HUDEP-2 (cell line): Measurements from ENCODE around the gene PIR.

ENCODE experiments used
- DNase-seq, 76 experiments: peaks; one replicate each; lab custom pipeline; 2025; ENCODE audit not compliant: unreplicated experiment in 76 of 76; lab: John Stamatoyannopoulos, UW

PIR gene

GRCh38 chrX:15430076-15430475 is 63.1 kb downstream of the PIR start:
- DNase-seq: no peak

GRCh38 chrX:15425024-15425423 is 68.1 kb downstream of the PIR start:
- no peak for DNase-seq

- no peak for DNase-seq
These were observed 74.4 kb downstream of the PIR start for GRCh38 chrX:15418707-15419181.

DNA sequence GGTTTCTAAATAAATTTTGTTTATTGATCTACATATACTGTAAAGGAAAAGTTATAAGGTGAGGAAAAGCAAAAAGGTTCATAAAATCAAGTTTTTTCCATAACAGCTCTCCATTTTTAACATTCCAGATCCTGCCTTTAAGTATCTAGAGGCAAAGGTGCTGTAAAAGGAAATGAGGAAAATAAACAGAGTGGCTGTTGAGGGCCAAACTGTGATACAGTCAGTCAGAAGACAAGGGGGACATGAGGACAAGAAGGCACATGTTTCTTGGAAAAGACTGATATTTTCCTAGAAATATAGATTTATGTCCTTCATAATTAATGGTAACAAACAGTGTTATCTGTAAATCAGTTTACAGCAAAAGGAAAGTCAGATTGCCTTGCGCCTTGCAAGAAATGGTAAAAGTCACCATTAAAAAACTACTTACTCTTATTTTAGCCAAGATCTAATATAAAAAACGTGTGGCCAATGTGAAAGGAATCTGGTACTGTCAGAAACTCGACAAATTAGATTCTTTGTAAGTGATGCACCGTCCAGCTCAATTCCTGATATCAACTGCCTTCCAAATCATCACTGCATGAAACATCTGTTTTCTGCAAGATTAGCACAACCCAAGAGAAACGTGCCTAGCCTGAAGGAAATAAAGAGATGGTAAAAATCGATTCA is 75.0 kb downstream of the PIR start:
- no peak for DNase-seq

- DNase-seq: peak in 1 of 76 experiments; percentile 0
These were observed 76.8 kb downstream of the PIR start for GRCh38 chrX:15416133-15416993.

DNA sequence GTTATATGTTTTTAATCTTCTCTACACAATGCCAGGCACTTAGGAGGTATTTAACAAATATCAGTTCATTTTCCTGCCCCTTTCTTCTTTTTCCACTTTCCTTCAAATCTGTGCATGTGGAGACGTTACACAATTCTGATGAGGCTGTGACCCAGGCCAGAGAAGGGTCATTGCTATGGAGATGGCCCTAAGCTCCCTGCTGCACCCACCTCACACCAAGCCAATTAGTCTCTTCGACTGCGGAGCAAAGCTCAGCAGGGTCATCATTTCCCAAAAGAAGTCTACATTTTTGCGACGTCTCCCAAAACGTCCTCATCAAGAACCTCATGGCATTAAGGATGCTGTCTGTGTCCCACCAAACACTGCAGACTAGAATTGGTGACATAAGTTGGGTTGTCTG is 80.0 kb downstream of the PIR start:
- no peak for DNase-seq

DNA sequence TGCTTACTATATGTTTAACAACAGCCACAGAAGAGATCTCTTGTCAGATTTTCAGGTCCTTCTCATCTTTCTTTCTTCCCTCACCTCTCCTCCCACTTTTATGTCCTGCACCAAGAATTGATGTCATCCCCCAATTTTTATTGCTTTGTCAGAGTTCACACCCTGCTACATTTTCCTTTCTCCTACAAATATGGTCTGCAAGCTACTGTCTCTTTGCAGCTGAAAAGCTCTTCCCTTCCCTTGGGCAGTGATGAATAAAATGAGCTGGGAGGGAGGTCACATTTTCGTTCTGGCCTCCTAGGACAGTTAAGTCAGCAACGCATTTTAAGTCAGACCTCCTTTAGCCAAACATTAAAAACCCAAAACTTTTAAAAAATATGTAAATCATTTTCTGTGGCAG is 82.2 kb downstream of the PIR start:
- DNase-seq: no peak

DNA sequence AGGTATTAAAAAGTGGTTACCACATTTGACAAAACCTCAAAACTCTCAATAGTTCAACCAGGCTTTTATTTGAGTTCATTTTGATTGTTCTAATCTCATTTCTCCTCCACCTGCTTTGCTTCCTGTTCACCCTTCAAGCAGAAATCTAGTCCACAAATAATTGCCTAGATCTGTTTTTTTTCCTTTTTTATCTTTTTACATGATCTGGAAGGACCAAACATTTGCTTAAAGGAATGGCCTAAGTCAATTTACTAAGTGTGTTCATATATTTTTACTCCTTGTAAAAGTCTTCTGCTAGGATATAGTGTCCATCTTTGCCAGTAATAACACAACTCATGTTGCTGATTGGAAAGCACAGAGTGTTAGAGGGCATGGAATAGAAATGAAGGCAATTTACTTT is 82.7 kb downstream of the PIR start:
- DNase-seq: no peak

DNA sequence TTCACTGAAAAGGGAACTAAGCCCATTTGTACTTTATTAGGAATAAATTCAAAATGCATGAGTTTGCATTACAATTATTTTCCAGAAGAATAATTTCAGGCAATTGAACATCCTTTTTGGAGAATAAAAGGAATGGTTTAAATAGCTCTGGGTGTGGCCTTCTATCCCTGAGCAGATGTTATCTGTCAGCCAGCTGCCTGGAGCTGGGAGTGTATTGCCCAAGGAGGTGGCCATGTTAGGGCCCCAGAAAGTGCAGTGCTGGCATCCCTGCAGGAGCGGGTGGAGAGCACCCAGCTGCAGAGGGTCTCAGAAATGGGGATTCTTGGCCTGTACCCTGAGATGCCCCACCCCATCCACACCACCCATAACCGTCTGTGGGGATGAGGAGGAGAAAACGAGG is 87.3 kb downstream of the PIR start:
- DNase-seq: no peak

DNA sequence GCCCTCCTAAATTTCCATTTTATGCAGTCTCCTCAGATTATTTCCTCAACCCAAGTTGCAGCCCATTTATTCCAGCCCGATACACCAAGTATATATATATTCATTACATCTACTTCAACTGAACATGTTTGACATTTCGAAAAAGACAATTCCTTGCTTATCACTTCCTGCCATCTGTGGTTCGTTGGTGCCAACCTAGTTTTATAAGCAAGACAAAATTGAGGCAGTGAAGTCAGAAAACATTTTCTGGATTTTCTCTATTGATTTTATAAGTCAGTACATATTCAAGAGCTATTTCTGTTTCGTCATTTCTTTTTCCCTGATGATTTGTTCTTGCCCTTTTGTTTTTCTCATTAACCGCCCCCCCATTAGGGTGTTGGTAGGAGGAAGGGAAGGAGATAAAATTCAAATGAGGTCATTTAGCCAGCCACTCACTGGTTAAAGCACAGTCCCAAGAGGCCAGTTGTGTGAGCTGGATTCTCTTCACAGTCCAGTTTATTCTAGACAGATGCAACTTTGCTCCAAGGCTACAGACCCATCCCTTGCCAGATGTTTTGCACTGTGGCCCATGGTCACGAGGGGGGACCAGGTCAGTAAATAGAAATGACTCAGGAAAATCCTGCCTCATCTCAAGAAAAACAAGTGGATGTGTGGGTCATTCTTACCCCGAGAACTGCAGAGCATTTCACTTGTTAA is 88.6 kb downstream of the PIR start:
- peak in 4 of 76 experiments; percentile 0 to 5 (median 2) for DNase-seq

- DNase-seq: no peak
These were observed 91.8 kb downstream of the PIR start for GRCh38 chrX:15401378-15401777.

DNA sequence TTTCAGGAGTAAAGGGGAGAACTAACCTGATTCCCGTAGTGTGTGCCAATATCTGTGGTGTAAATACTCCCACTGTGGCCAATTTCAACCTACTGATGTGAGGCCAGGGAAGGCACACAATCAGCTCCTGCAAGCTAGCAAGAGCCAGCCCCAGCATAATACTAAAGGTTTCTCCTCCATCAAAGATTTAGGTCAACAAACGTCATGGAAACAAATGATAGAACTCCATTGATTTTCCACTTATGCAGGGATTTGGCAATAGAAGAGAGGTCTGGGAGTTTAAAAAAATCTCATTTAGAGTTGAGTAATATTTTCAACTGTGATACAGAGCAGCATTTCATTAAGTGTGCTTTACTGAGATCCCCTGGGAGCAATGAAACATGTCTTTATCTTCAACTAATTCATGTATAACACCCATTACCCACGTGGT is 93.2 kb downstream of the PIR start:
- DNase-seq: no peak

DNA sequence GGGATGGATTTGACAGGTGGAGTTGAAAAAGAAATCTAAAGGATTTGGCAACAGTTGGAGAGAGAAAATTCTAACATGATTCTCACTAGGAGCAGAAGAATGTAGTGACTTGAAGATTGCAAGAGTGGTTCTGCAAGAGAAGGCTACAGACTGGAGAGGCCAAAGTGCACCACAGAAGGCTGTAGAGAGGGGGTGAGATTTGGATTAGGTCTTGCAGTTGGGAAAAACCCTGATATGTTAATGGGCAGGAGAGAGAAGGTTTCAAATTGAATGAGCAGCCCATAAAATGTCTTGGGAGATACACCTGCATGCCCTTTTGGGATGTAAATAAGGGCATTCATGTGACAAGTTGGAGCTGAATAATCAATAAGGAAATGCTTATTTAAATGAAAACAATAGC is 94.3 kb downstream of the PIR start:
- no peak for DNase-seq

DNA sequence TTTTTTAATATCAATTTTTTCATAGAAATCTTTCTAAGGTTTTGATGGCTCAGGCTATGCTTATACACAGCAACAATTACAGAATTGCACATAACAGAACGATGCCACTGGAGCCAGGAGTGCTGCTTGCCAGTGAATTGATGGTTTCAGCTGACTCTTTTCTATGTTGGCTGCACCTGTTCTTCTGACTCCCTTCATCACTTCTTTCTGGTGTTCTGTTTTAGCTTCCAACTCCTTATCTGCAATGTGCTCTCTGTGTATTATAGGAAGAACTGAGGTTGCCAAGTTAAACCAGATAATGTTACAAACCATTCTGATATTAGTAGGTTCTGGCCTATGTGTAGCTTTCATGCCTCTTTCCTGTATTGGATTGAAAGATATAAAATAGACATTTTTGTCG is 97.3 kb downstream of the PIR start:
- no peak for DNase-seq

DNA sequence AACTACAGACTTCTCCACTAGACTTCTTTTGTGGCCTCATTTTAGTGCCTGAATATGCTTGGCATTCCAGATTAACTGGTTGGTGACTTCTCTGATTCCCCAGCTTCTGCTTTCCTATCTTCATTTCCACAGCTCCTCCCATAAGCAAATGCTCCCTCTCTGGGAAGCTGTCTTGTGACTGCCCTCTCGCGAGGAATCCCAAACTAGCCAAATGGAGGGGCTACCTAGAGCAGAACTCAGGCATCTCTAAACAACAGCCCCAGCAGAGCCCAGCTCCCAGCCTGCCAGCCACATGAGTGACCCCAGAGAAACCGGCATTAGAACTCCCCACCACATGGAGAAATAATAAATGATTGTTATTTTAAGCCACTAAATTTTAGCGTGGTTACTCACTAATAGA is 101.3 kb downstream of the PIR start:
- no peak for DNase-seq

- DNase-seq: no peak
These were observed 108.8 kb downstream of the PIR start, which contains the start of gene VEGFD for GRCh38 chrX:15384304-15384703. Gene VEGFD (minus strand): TSS chrX:15384413. CDS start chrX:15383946, 467 bp downstream.

- DNase-seq: peak in 2 of 76 experiments; percentile 0
These were observed 110.3 kb downstream of the PIR start for GRCh38 chrX:15382813-15383212.

- no peak for DNase-seq
These were observed 116.2 kb downstream of the PIR start for GRCh38 chrX:15376956-15377355.

DNA sequence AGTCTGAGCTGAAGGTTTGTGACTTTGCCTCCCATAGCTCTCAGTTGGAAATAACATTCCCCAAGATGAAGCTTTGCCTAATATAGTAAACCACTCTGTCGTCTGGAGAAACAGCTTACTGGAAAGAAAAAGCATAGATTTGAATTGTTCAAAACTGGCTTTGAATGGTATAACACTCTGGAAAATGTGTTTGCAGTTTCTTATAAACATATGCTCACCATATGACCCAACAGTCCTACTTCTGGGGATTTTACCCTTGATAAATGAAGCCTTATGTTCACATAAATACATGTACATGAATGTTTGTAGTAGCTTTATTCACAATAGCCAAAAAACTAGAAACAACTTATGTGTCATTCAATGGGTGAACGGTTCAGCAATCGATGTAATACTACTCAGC is 119.2 kb downstream of the PIR start:
- DNase-seq: no peak

DNA sequence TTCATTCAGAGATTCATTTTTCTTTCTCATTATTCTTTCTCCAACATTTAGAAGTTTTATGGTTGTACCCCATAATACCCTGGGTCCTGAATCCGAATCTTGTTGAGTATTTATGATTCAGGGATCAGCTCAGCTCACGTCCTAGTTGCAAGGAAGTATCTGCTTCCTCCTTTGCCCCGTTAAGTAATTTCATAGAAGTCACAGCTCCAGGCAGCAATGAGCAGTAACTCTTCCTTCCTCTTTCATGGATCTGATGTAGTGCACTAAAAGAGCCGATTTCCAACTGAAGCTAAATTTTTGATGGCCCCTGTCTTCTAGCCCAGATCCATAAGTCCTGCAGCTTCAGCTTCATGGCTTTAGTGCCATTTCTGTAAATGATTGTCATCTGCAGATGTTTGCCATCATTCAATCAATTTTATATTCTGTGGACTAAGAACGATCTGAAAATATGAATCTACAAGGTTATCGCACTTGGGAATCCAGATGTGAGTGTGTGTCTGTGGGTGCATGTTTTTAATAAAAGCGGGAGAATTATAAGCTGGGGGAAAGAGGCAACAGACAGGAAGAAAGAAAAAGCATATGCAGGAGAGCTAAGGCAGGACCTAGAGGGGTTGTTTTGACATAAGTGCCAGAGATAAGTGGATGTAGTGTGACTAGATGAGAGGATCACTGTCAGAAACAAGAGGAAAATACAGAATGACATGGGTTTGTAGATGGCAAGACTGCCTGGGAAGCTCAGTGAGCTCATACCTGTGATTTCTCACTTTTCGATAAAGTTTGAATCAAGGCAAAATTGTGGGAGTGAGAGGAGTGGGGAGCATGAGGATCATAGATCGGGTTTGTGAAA is 126.4 kb downstream of the PIR start:
- DNase-seq: no peak
